DMS79 treated with DMSO at 0.1 percent for 48 hours (cell line): ENCODE data around the gene ORMDL1.
"Not testable (repeated sequence)": the region's sequence is repeated elsewhere in the genome, so short reads cannot be mapped to it uniquely, and the experiment has no call there.

Experiments
- DNase-seq: peaks from one replicate; lab custom pipeline; 2025; lab: John Stamatoyannopoulos, UW

The ORMDL1 gene

GRCh38 chr2:189770590-189771322 is 13.4 kb downstream of the ORMDL1 start:
- DNase-seq = no peak

GRCh38 chr2:189763908-189764661 is 20.1 kb downstream of the ORMDL1 start:
- no peak for DNase-seq

- DNase-seq = peak; percentile 94
Observed at GRCh38 chr2:189762551-189763298, 21.4 kb downstream of the ORMDL1 start, which contains the start of gene OSGEPL1. Gene OSGEPL1 (minus strand): TSS chr2:189762792. CDS start chr2:189761640, 1,152 bp downstream.

GRCh38 chr2:189762229-189762550 is 21.9 kb downstream of the ORMDL1 start:
- DNase-seq = no peak

- not testable (repeated sequence) for DNase-seq
Observed at GRCh38 chr2:189760154-189760553, 24.0 kb downstream of the ORMDL1 start.

GRCh38 chr2:189756311-189756952 is 27.7 kb downstream of the ORMDL1 start:
- DNase-seq = no peak

- no peak for DNase-seq
Observed at GRCh38 chr2:189751080-189751658, 33.0 kb downstream of the ORMDL1 start.

GRCh38 chr2:189729430-189729829 is 54.7 kb downstream of the ORMDL1 start:
- no peak for DNase-seq

- no peak for DNase-seq
Observed at GRCh38 chr2:189726849-189727248, 57.3 kb downstream of the ORMDL1 start.

- DNase-seq = no peak
Observed at GRCh38 chr2:189726271-189726670, 57.9 kb downstream of the ORMDL1 start.

GRCh38 chr2:189723192-189723591 is 60.9 kb downstream of the ORMDL1 start:
- DNase-seq = no peak
